ENCODE data around the gene FRMD3. TPM values are rescaled to one million over a fixed set of nuclear protein-coding genes. Genes with fewer than 3 reads are reported as not detected.

FRMD3 gene
- total RNA-seq, 1 experiment from 2014 or later = 1.4 TPM

DNA sequence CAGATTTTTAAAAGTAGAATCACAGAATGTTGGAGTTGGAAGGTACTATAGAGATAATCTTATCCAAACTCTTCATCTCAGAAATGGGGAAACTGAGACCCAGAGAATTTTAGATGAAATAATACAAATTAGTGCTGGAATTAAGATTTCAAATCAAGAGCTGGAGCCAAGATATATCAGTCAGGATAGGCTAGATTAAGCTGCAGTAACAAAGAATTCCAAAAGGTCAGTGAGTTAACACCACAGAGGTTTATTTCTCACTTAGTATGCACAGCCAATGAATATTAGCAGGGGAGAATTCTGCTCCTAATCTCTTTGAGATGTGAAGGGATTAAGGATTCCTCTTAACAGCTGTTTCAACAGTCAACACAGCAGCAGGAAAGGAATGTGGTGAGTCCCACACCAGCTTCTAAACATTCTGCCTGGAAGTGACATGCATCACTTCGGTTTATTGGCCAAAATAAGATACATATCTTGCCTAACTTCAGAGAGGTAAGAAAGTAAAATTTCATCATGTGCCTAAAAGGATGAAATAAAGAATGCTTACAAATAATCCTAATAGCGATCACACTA lies 136.8 kb downstream of the FRMD3 start (continued):
- TF ChIP-seq, protein P1, sequence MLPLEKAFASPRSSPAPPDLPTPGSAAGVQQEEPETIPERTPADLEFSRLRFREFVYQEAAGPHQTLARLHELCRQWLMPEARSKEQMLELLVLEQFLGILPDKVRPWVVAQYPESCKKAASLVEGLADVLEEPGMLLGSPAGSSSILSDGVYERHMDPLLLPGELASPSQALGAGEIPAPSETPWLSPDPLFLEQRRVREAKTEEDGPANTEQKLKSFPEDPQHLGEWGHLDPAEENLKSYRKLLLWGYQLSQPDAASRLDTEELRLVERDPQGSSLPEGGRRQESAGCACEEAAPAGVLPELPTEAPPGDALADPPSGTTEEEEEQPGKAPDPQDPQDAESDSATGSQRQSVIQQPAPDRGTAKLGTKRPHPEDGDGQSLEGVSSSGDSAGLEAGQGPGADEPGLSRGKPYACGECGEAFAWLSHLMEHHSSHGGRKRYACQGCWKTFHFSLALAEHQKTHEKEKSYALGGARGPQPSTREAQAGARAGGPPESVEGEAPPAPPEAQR (CRISPR knock-in tag; IDR thresholded peaks at IDR 0.05) = no peak
- no peak for TF ChIP-seq SMAD3 (CRISPR knock-in tag; IDR thresholded peaks at IDR 0.05; ENCODE audit: borderline replicate concordance)
- TF ChIP-seq, protein P2, sequence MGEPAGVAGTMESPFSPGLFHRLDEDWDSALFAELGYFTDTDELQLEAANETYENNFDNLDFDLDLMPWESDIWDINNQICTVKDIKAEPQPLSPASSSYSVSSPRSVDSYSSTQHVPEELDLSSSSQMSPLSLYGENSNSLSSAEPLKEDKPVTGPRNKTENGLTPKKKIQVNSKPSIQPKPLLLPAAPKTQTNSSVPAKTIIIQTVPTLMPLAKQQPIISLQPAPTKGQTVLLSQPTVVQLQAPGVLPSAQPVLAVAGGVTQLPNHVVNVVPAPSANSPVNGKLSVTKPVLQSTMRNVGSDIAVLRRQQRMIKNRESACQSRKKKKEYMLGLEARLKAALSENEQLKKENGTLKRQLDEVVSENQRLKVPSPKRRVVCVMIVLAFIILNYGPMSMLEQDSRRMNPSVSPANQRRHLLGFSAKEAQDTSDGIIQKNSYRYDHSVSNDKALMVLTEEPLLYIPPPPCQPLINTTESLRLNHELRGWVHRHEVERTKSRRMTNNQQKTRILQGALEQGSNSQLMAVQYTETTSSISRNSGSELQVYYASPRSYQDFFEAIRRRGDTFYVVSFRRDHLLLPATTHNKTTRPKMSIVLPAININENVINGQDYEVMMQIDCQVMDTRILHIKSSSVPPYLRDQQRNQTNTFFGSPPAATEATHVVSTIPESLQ (CRISPR knock-in tag; IDR thresholded peaks at IDR 0.05) = no peak
- TF ChIP-seq, protein P3, sequence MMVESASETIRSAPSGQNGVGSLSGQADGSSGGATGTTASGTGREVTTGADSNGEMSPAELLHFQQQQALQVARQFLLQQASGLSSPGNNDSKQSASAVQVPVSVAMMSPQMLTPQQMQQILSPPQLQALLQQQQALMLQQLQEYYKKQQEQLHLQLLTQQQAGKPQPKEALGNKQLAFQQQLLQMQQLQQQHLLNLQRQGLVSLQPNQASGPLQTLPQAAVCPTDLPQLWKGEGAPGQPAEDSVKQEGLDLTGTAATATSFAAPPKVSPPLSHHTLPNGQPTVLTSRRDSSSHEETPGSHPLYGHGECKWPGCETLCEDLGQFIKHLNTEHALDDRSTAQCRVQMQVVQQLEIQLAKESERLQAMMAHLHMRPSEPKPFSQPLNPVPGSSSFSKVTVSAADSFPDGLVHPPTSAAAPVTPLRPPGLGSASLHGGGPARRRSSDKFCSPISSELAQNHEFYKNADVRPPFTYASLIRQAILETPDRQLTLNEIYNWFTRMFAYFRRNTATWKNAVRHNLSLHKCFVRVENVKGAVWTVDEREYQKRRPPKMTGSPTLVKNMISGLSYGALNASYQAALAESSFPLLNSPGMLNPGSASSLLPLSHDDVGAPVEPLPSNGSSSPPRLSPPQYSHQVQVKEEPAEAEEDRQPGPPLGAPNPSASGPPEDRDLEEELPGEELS (CRISPR knock-in tag; IDR thresholded peaks at IDR 0.05) = no peak
- TF ChIP-seq ZNF423 (CRISPR knock-in tag; IDR thresholded peaks at IDR 0.05) = no peak
- TF ChIP-seq, protein P4, sequence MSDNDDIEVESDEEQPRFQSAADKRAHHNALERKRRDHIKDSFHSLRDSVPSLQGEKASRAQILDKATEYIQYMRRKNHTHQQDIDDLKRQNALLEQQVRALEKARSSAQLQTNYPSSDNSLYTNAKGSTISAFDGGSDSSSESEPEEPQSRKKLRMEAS (CRISPR knock-in tag; IDR thresholded peaks at IDR 0.05) = no peak
- no peak for TF ChIP-seq ZNF232 (CRISPR knock-in tag; IDR thresholded peaks at IDR 0.05)

DNA sequence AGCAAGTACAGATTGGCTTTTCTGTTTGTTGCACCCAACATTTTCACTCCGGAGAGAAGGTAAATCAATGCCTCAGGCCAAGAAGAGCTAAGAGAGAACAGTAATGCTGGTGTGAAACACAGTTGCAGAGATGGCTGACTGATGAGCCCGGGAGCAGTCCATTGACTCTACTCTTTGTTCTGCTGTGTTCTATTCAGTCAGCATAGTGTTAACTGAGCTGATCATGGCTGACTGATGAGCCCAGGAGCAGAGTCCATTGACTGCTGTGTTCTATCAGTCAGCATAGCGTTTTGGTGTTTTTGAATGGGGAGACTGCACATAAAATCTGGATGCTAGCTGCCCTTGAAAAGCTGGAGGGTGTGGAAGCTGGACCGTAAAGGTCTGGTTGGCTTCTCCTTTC lies 141.4 kb downstream of the FRMD3 start:
- Mint-ChIP-seq H3K27me3 (ENCODE audit: low read depth) (no peaks in the 10 kb centered on the region), H3K4me1 (no peaks in the 10 kb centered on the region), H3K9me3 (peaks cover 23% of the 10 kb centered on the region), H3K36me3 (peaks cover 4% of the 10 kb centered on the region; the same call in 1 of the 2 replicates), H3K27ac (no peak overlapping the region), H3K4me3 (no peak overlapping the region)
- ATAC-seq (no peak), DNase-seq (ENCODE audit: low spot score) (no peak)
- no peak for TF ChIP-seq GTF2I (CRISPR knock-in tag; conservative IDR thresholded peaks at IDR 0.05)
- no peak for TF ChIP-seq PRRX2 (CRISPR knock-in tag; IDR thresholded peaks at IDR 0.05)
- TF ChIP-seq FOXK1 (CRISPR knock-in tag; IDR thresholded peaks at IDR 0.05) = no peak
- no peak for TF ChIP-seq MYBL2 (CRISPR knock-in tag; IDR thresholded peaks at IDR 0.05)
- no peak for TF ChIP-seq SMAD3 (CRISPR knock-in tag; IDR thresholded peaks at IDR 0.05; ENCODE audit: borderline replicate concordance)
- no peak for TF ChIP-seq ELF4 (CRISPR knock-in tag; IDR thresholded peaks at IDR 0.05; ENCODE audit: low read depth)
- no peak for TF ChIP-seq ATF1 (CRISPR knock-in tag; IDR thresholded peaks at IDR 0.05)
- TF ChIP-seq NR2C2 (CRISPR knock-in tag; IDR thresholded peaks at IDR 0.05) = no peak
- no peak for TF ChIP-seq EMX1 (CRISPR knock-in tag; IDR thresholded peaks at IDR 0.05)
- TF ChIP-seq, protein P3 (CRISPR knock-in tag; IDR thresholded peaks at IDR 0.05) = no peak
- TF ChIP-seq SP1 (CRISPR knock-in tag; conservative IDR thresholded peaks at IDR 0.05) = no peak
- no peak for TF ChIP-seq ETV6 (CRISPR knock-in tag; IDR thresholded peaks at IDR 0.05)
- no peak for TF ChIP-seq FOXP1 (CRISPR knock-in tag; IDR thresholded peaks at IDR 0.05; ENCODE audit: borderline replicate concordance)
- no peak for TF ChIP-seq ZNF416 (CRISPR knock-in tag; IDR thresholded peaks at IDR 0.05)
- CTCF ChIA-PET = interaction anchor here (1.5 kb wide), 1 partner anchor 63 kb away, joined by 3 read pairs; no protein-coding TSS in a partner anchor
- POLR2A ChIA-PET = no interaction called here

Measured in WTC11 (cell line).